Spleen (tissue), 7 donors: ENCODE data around the gene GRK6.

Experiments used
- POLR2A ChIP-seq, 3 donors: fragments of 450-650 bp; IDR thresholded peaks; one replicate each; pipeline ENCODE4 v1.5.1; 2017; ENCODE audit warnings: antibody characterized with exemption in 3 of 3, mild to moderate bottlenecking in 1 of 3
- POLR2AphosphoS5 ChIP-seq, 3 donors: sonication (generic); formaldehyde crosslinking; IDR thresholded peaks; one replicate each; pipeline ENCODE4 v1.5.1; 2017; ENCODE audit warnings: antibody characterized with exemption in 3 of 3
- TF ChIP-seq, protein P1 (sequence below), 11 experiments: fragments of 200-600 bp in 7 of 11; fragments of 450-650 bp in 4 of 11; sonication (generic) in 4 of 11; IDR thresholded peaks in 8 of 11; conservative IDR thresholded peaks in 3 of 11; 1 replicate in 7 of 11; 2 replicates in 4 of 11; pipeline versions ENCODE4 v1.4.0 to v1.8.0; 2016 to 2021; ENCODE audit warnings: antibody characterized with exemption in 11 of 11, inconsistent platforms in 4 of 11, mild to moderate bottlenecking in 1 of 11
- donor health status: DM: no; HTN: no; CAD: no; lungs with moderate emphysema.
- donor health status: DM: no; HTN: no; CAD: no.
- donor health status: DM: no; HTN: no; CAD: no.

DNA sequence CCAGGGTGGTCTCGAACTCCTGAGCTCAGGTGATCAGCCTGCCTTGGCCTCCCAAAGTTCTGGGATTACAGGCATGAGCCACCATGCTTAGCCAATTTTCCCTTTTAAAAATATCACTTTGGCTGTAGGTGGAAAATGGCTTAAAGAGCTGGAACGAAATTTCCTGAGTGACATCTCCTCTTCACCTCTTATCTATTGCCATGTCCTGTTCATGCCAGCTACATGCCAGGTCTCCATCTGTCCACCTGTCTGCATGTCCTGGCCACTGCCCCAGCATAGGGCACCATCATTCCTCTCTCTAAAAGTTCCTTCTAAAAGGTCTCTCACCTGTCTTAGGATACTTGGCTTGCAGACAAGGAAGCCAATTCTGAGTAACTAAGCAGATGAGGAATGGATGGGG is 2.8 kb upstream of the GRK6 start:
- TF ChIP-seq, protein P1, sequence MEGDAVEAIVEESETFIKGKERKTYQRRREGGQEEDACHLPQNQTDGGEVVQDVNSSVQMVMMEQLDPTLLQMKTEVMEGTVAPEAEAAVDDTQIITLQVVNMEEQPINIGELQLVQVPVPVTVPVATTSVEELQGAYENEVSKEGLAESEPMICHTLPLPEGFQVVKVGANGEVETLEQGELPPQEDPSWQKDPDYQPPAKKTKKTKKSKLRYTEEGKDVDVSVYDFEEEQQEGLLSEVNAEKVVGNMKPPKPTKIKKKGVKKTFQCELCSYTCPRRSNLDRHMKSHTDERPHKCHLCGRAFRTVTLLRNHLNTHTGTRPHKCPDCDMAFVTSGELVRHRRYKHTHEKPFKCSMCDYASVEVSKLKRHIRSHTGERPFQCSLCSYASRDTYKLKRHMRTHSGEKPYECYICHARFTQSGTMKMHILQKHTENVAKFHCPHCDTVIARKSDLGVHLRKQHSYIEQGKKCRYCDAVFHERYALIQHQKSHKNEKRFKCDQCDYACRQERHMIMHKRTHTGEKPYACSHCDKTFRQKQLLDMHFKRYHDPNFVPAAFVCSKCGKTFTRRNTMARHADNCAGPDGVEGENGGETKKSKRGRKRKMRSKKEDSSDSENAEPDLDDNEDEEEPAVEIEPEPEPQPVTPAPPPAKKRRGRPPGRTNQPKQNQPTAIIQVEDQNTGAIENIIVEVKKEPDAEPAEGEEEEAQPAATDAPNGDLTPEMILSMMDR (IDR thresholded peaks at IDR 0.05 in 8 of 11, conservative IDR thresholded peaks at IDR 0.05 in 3 of 11) = no peak
- no peak for TF ChIP-seq POLR2AphosphoS5 (IDR thresholded peaks at IDR 0.05)
- no peak for TF ChIP-seq POLR2A (IDR thresholded peaks at IDR 0.05)
